HCT116 (cell line): ENCODE data around the gene TMEM44. TPM values are rescaled to one million over a fixed set of nuclear protein-coding genes. Genes with fewer than 3 reads are reported as not detected.

Experiments used
- ATAC-seq: fragments of 200-7000 bp; cut with Tn5 transposase; 2 replicates; pipeline ENCODE4 v1.9.1; 2020; ENCODE audit warnings: mild to moderate bottlenecking, moderate library complexity
- BruUV-seq: library from RNA; stranded (reverse); fragments of 400-500 nt; replicated peaks from 2 replicates; lab custom pipeline; 2021; lab: Mats Ljungman, UMichigan
- CTCF ChIA-PET: fragments of 300-600 bp; sonication (Branson Sonifier 250); formaldehyde crosslinking; loops from one replicate; lab custom pipeline; 2021; ENCODE audit warnings: antibody characterized with exemption; lab: Charles Lee
- POLR2A ChIA-PET: fragments of 300-600, 350-600 bp; sonication (Branson Sonifier 250); formaldehyde crosslinking; loops from one replicate; lab custom pipeline; 2021; ENCODE audit warnings: antibody characterized with exemption; lab: Charles Lee
- RAD21 ChIA-PET, 2 experiments: fragments of 300-600 bp; sonication (Branson Sonifier 250); formaldehyde crosslinking; loops; one replicate each; lab custom pipeline; 2023; ENCODE audit warnings: low total read pairs in 2 of 2; ENCODE audit not compliant: uncharacterized antibody in 2 of 2, unreplicated experiment in 2 of 2, low non-redundant PET in 1 of 2; lab: Charles Lee
- DNase-seq: peaks from one replicate; pipeline ENCODE4 v3.0.0-alpha.2; 2010; ENCODE audit warnings: low read depth, low spot score
- H2AFZ ChIP-seq: fragments of 200-600 bp; shearing (Covaris generic), sonication (generic); 2 replicates; pipeline ENCODE4 v1.6.1; 2017; ENCODE audit warnings: low read depth, mixed run types, mixed read lengths, antibody characterized with exemption, low read length; ENCODE audit not compliant: poor library complexity, severe bottlenecking
- H3K27ac ChIP-seq: 2 replicates; pipeline ENCODE4 v1.5.1; 2012; ENCODE audit warnings: low read depth, low read length
- H3K27me3 ChIP-seq: fragments of 200-600 bp; sonication (generic); 2 replicates; pipeline ENCODE4 v1.6.1; 2016; ENCODE audit warnings: mixed run types, low read length, mixed read lengths; ENCODE audit not compliant: insufficient read depth
- H3K36me3 ChIP-seq, 2 experiments: fragments of 200-500 bp in 1 of 2; fragments of 200-600 bp in 1 of 2; sonication (Bioruptor generic) in 1 of 2; sonication (generic) in 1 of 2; 2 replicates each; pipeline versions ENCODE4 v1.5.1 to v1.6.1; 2014 to 2016; ENCODE audit warnings: low read length in 2 of 2, inconsistent platforms in 1 of 2, mixed read lengths in 1 of 2, mixed run types in 1 of 2; ENCODE audit not compliant: insufficient read depth in 2 of 2, control insufficient read depth in 1 of 2
- H3K4me1 ChIP-seq, 2 experiments: fragments of 200-600 bp in 1 of 2; sonication (generic) in 1 of 2; 2 replicates each; pipeline versions ENCODE4 v1.5.1 to v1.6.1; 2012 to 2017; ENCODE audit warnings: low read length in 2 of 2, inconsistent platforms in 1 of 2, mild to moderate bottlenecking in 1 of 2, mixed read lengths in 1 of 2, mixed run types in 1 of 2, moderate library complexity in 1 of 2; ENCODE audit not compliant: insufficient read depth in 2 of 2, control insufficient read depth in 1 of 2
- H3K4me2 ChIP-seq: fragments of 200-600 bp; sonication (generic); 2 replicates; pipeline ENCODE4 v1.6.1; 2017; ENCODE audit warnings: mixed run types, low read length, mixed read lengths
- H3K4me3 ChIP-seq, 2 experiments: fragments of 200-600 bp in 1 of 2; sonication (generic) in 1 of 2; replicated peaks in 1 of 2; 2 replicates each; pipeline ENCODE4 v1.5.1; 2011 to 2016; ENCODE audit warnings: low read length in 2 of 2, control low read depth in 1 of 2, low read depth in 1 of 2, mild to moderate bottlenecking in 1 of 2, mixed read lengths in 1 of 2, mixed run types in 1 of 2
- H3K79me2 ChIP-seq: fragments of 200-600 bp; sonication (generic); 2 replicates; pipeline ENCODE4 v1.6.1; 2017; ENCODE audit warnings: mild to moderate bottlenecking, mixed run types, low read length, moderate library complexity, mixed read lengths; ENCODE audit not compliant: insufficient read depth
- H3K9ac ChIP-seq: fragments of 200-600 bp; sonication (generic); 2 replicates; pipeline ENCODE4 v1.6.1; 2016; ENCODE audit warnings: low read length, mixed read lengths
- H3K9me2 ChIP-seq: fragments of 200-600 bp; sonication (generic), shearing (Covaris generic); 2 replicates; pipeline ENCODE4 v1.6.1; 2017; ENCODE audit warnings: mixed run types, mild to moderate bottlenecking, moderate library complexity; ENCODE audit not compliant: insufficient read depth
- H3K9me3 ChIP-seq, 2 experiments: fragments of 200-500 bp in 1 of 2; fragments of 200-600 bp in 1 of 2; sonication (Bioruptor generic) in 1 of 2; sonication (generic) in 1 of 2; 2 replicates each; pipeline ENCODE4 v1.6.1; 2014 to 2017; ENCODE audit warnings: low read length in 2 of 2, mixed read lengths in 2 of 2, inconsistent platforms in 1 of 2, low read depth in 1 of 2, mild to moderate bottlenecking in 1 of 2, mixed run types in 1 of 2, moderate library complexity in 1 of 2; ENCODE audit not compliant: control insufficient read depth in 1 of 2, insufficient read depth in 1 of 2
- H4K20me1 ChIP-seq: fragments of 200-600 bp; sonication (generic), shearing (Covaris generic); 2 replicates; pipeline ENCODE4 v1.6.1; 2017; ENCODE audit warnings: mixed run types, mild to moderate bottlenecking, moderate library complexity; ENCODE audit not compliant: insufficient read depth
- CBX3 ChIP-seq: IDR thresholded peaks from 2 replicates; pipeline ENCODE4 v1.6.1; 2012; ENCODE audit warnings: low read depth
- CTCF ChIP-seq, 3 experiments: fragments of 200-600 bp in 1 of 3; sonication (generic) in 1 of 3; IDR thresholded peaks in 2 of 3; conservative IDR thresholded peaks in 1 of 3; 2 replicates each; pipeline ENCODE4 v1.5.1; 2012 to 2017; ENCODE audit warnings: low read depth in 2 of 3, low read length in 2 of 3, antibody characterized with exemption in 1 of 3, borderline replicate concordance in 1 of 3, control low read depth in 1 of 3, mild to moderate bottlenecking in 1 of 3, mixed read lengths in 1 of 3, mixed run types in 1 of 3, moderate library complexity in 1 of 3; ENCODE audit not compliant: insufficient read depth in 1 of 3
- EGR1 ChIP-seq: IDR thresholded peaks from 2 replicates; pipeline ENCODE4 v1.6.1; 2012; ENCODE audit warnings: low read depth
- EZH2phosphoT487 ChIP-seq: fragments of 200-600 bp; IDR thresholded peaks from 2 replicates; pipeline ENCODE4 v1.6.1; 2018; ENCODE audit warnings: antibody characterized with exemption, borderline replicate concordance
- JUND ChIP-seq: IDR thresholded peaks from 2 replicates; pipeline ENCODE4 v1.6.1; 2012
- POLR2A ChIP-seq: IDR thresholded peaks from 2 replicates; pipeline ENCODE4 v1.7.0; 2011; ENCODE audit warnings: borderline replicate concordance; ENCODE audit not compliant: insufficient read depth, insufficient read length; ENCODE audit errors: extremely low read depth
- REST ChIP-seq: IDR thresholded peaks from 2 replicates; pipeline ENCODE4 v1.6.1; 2012; ENCODE audit warnings: low read depth
- SP1 ChIP-seq: IDR thresholded peaks from 2 replicates; pipeline ENCODE4 v1.6.1; 2012; ENCODE audit warnings: low read depth
- ZFX ChIP-seq: fragments of 450-650 bp; IDR thresholded peaks from 2 replicates; pipeline ENCODE4 v1.6.1; 2017
- ZNF274 ChIP-seq: fragments of 200-500 bp; sonication (Bioruptor generic); IDR thresholded peaks from 2 replicates; pipeline ENCODE4 v1.6.1; 2014; ENCODE audit warnings: mild to moderate bottlenecking, low read depth, low read length, inconsistent platforms
- intact Hi-C: fragments of 100-400 bp; cut with micrococcal nuclease; formaldehyde crosslinking; loops from 2 replicates; pipeline ENCODE4 v1.10.0; 2022
- total RNA-seq: library from RNA; stranded (reverse); gene quantifications from one replicate; pipeline ENCODE4 v1.2.1, GENCODE V29; 2021; ENCODE audit not compliant: unreplicated experiment
- TF ChIP-seq, protein P1 (sequence below): IDR thresholded peaks from 2 replicates; pipeline ENCODE4 v1.6.1; 2011; ENCODE audit warnings: mild to moderate bottlenecking, low read length, moderate library complexity; ENCODE audit not compliant: insufficient replicate concordance; ENCODE audit errors: extremely low read depth

Gene TMEM44
- total RNA-seq, 1 experiment from 2014 or later: 30.3 TPM

- peaks cover 6 to 14% of the 10 kb centered on the region in 2 experiments for H3K4me1 ChIP-seq
- no TSS peak for BruUV-seq
- ChIA-PET POLR2A (no interaction called here), CTCF (no interaction called here), RAD21 (no interaction called here)
- TF ChIP-seq SP1 (no peak), EZH2phosphoT487 (no peak), POLR2A (no peak), REST (no peak), CBX3 (no peak), ZNF274 (no peak), ZFX (no peak), JUND (no peak), CTCF (IDR thresholded peaks at IDR 0.05 in 2 of 3, conservative IDR thresholded peaks at IDR 0.05 in 1 of 3; ENCODE audit: borderline replicate concordance in 1 of 3, insufficient read depth in 1 of 3, low read depth in 2 of 3, low read length in 2 of 3) (no peak), EGR1 (no peak)
- TF ChIP-seq, protein P1, sequence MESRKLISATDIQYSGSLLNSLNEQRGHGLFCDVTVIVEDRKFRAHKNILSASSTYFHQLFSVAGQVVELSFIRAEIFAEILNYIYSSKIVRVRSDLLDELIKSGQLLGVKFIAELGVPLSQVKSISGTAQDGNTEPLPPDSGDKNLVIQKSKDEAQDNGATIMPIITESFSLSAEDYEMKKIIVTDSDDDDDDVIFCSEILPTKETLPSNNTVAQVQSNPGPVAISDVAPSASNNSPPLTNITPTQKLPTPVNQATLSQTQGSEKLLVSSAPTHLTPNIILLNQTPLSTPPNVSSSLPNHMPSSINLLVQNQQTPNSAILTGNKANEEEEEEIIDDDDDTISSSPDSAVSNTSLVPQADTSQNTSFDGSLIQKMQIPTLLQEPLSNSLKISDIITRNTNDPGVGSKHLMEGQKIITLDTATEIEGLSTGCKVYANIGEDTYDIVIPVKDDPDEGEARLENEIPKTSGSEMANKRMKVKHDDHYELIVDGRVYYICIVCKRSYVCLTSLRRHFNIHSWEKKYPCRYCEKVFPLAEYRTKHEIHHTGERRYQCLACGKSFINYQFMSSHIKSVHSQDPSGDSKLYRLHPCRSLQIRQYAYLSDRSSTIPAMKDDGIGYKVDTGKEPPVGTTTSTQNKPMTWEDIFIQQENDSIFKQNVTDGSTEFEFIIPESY: no peak
- no peaks in the 10 kb centered on the region for H3K9me2 ChIP-seq
- H3K4me2 ChIP-seq: no peak overlapping the region
- ATAC-seq: no peak
- no peak overlapping the region for H3K9ac ChIP-seq
- DNase-seq: no peak
- H3K36me3 ChIP-seq: no peaks in the 10 kb centered on the region
- no peaks in the 10 kb centered on the region for H3K79me2 ChIP-seq
- H4K20me1 ChIP-seq: no peaks in the 10 kb centered on the region
- no peak overlapping the region for H3K4me3 ChIP-seq
- H2AFZ ChIP-seq: no peak overlapping the region
- no peak overlapping the region for H3K27ac ChIP-seq
- intact Hi-C loops: no loop called here
- no peaks in the 10 kb centered on the region for H3K27me3 ChIP-seq
- H3K9me3 ChIP-seq: no peaks in the 10 kb centered on the region
Measured at GRCh38 chr3:194541483-194541882, 91.7 kb downstream of the TMEM44 start.
